ENCODE measurements around the gene MRPL52.

DNA sequence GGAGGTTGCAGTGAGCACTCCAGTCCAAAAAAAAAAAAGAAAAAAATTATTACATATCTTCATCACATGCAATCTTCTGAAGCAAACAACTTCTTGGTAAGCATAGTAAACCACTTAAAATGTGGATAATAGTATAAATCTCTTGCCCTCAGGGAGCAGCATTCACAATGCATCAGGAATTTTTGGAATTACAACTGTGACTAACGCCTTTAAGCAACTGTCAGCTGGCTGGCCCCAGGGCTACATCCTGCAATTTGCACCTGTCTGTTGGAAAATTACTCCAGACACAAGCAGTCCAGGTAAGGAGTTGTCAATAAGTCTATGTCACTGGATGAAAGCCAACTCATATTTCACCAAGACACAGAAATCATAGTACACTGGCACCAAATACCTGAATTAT is 9.0 kb upstream of the MRPL52 start:
- TF ChIP-seq, protein P1, sequence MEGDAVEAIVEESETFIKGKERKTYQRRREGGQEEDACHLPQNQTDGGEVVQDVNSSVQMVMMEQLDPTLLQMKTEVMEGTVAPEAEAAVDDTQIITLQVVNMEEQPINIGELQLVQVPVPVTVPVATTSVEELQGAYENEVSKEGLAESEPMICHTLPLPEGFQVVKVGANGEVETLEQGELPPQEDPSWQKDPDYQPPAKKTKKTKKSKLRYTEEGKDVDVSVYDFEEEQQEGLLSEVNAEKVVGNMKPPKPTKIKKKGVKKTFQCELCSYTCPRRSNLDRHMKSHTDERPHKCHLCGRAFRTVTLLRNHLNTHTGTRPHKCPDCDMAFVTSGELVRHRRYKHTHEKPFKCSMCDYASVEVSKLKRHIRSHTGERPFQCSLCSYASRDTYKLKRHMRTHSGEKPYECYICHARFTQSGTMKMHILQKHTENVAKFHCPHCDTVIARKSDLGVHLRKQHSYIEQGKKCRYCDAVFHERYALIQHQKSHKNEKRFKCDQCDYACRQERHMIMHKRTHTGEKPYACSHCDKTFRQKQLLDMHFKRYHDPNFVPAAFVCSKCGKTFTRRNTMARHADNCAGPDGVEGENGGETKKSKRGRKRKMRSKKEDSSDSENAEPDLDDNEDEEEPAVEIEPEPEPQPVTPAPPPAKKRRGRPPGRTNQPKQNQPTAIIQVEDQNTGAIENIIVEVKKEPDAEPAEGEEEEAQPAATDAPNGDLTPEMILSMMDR (IDR thresholded peaks at IDR 0.05): no peak
- no peak for TF ChIP-seq ZFX (IDR thresholded peaks at IDR 0.05; ENCODE audit: borderline replicate concordance)
